GM12891 (cell line): ENCODE data around the gene TMEM221.

Experiments used
- POLR2A ChIP-seq: IDR thresholded peaks from 2 replicates; pipeline ENCODE4 v1.6.1; 2011; ENCODE audit warnings: low read depth, low read length, control low read depth
- POLR2AphosphoS5 ChIP-seq: IDR thresholded peaks from 2 replicates; pipeline ENCODE4 v1.6.1; 2011; ENCODE audit warnings: low read depth, low read length, control low read depth
- POU2F2 ChIP-seq: IDR thresholded peaks from 2 replicates; pipeline ENCODE4 v1.6.1; 2011; ENCODE audit warnings: low read depth, mild to moderate bottlenecking, control low read depth, low read length, moderate library complexity

DNA sequence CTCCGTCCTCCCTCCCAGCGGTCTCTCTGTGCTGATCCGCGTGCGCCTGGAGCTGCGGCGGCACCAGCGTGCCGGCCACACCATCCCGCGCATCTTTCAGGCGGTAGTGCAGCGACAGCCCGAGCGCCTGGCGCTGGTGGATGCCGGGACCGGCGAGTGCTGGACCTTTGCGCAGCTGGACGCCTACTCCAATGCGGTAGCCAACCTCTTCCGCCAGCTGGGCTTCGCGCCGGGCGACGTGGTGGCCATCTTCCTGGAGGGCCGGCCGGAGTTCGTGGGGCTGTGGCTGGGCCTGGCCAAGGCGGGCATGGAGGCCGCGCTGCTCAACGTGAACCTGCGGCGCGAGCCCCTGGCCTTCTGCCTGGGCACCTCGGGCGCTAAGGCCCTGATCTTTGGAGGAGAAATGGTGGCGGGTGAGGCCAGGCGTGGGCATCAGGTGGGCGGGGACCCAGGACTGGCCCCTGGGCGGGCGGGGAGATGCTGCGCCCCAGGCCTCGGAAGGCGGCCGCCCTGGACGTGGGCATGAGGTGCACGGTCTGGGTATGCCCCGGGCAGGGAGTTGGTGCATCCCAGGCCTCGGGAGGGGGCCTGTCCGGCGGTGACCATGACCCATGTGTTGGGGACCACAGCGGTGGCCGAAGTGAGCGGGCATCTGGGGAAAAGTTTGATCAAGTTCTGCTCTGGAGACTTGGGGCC, 38.2 kb upstream of the TMEM221 start:
- no peak for TF ChIP-seq POLR2AphosphoS5
- no peak for TF ChIP-seq POLR2A
- no peak for TF ChIP-seq POU2F2
